Fibroblast of skin of right quadriceps (primary cell): ENCODE data around the gene LAMTOR3.

ENCODE experiments used
- DNase-seq: peaks from one replicate; pipeline ENCODE4 v3.0.0-alpha.2; 2013

Gene LAMTOR3

GRCh38 chr4:99894161-99894997 lies at the start of gene LAMTOR3:
Gene LAMTOR3, minus strand, starts transcription at chr4:99894427. Its CDS starts 464 bp downstream, at chr4:99893963.
- DNase-seq: peak; percentile 88

GRCh38 chr4:99938243-99938753 lies 44.1 kb upstream of the LAMTOR3 start:
- no peak for DNase-seq

DNA sequence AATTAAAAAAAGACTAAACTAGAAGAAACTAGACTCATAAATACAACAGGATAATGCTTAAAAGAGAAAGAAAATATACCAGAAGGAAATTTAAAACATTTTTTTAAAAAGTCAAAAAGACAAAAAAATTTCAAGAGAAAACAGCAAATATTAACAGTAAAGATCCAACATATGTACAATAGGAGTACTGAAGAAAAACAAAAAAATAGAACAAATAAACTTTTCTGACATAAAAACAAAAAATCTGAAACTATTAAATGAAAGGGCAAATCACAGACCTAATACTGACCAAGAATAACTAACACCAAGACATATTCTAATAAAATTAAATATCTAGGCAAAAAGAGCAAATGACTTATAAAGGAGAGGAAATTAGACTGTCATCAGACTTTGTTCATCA lies 40.7 kb upstream of the LAMTOR3 start:
- DNase-seq: peak; percentile 10

GRCh38 chr4:99927566-99927965 lies 33.3 kb upstream of the LAMTOR3 start:
- no peak for DNase-seq

DNA sequence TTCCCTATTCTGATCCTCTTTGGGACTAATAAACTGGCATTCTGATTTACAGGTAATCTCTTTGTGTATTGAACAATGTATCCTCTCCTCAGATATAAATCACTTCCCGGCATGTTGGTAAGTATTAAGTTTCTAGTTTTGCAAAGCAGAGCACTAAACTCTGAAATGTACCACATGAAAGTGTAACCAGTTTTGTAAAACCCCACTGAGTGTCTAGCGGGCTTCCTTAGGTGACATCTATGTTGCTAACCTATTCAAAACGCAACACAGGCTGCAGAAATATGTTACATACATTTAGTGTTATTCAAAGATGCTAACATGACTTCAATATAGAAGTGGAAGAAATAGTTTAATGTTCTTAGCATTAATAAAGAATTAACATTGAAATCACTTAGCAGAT lies 26.9 kb upstream of the LAMTOR3 start:
- DNase-seq: no peak

- no peak for DNase-seq
Measured at GRCh38 chr4:99918656-99919055, 24.4 kb upstream of the LAMTOR3 start.

- DNase-seq: no peak
Measured at GRCh38 chr4:99917575-99917974, 23.3 kb upstream of the LAMTOR3 start.

- no peak for DNase-seq
Measured at GRCh38 chr4:99915449-99915848, 21.2 kb upstream of the LAMTOR3 start.

- no peak for DNase-seq
Measured at GRCh38 chr4:99894998-99895397, 771 bp upstream of the LAMTOR3 start.

DNA sequence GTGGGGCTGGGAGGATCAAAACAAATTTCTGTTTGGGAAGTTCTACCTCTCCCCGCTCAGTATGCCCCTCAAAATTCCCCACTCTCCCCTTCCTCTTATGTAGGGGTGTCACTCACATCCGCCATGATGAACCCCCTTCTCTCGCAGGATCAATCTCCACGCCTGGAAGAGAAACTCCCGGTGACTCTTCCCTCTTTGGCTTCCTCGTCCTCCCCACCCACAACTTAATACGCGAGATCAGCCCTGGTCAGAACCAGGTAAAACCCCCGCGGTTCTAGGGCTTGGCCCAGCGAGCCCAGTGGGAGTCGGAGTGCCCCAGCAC lies 427 bp downstream of the LAMTOR3 start:
- no peak for DNase-seq

GRCh38 chr4:99893029-99893428 lies 1.2 kb downstream of the LAMTOR3 start:
- DNase-seq: no peak

DNA sequence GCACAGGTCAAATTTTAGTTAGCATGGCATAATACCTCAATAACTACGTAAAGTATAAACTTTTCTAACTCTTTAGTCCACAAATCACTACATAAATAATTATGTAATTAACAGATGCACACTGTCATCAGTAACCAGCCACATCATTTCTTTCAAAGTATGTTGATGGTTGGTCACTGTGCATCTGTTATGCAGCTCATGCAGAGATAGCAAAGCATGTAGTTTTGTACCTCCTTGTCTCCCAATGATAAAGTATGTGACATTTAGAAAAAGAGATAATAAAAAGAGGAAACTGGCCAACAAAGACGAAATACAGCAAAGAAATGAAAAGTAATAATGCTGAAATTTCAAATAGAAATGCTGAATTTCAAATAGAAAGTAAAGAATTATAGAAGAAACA lies 2.9 kb downstream of the LAMTOR3 start:
- no peak for DNase-seq

GRCh38 chr4:99887837-99888236 lies 6.4 kb downstream of the LAMTOR3 start:
- DNase-seq: no peak

DNA sequence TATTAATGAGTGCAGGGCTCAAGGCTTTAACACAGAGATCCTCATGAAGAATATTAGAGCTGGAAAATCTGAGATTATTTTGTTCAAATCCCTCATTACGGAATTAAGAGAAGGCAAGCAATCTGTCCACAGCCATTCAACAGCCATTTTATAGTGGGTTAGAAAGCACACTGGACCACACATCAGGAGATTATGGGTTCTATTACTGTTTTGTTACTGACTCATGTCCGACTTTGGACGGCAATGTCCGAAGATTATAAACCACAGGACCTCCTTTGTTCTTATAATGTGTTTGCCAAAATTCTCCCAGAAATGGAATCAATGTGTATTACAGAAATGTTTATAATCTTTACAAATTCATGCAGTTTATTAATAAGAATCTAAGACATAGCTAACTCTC lies 8.1 kb downstream of the LAMTOR3 start:
- no peak for DNase-seq

GRCh38 chr4:99885687-99886086 lies 8.5 kb downstream of the LAMTOR3 start:
- DNase-seq: no peak

- peak; percentile 14 for DNase-seq
Measured at GRCh38 chr4:99885063-99885664, 9.1 kb downstream of the LAMTOR3 start.

DNA sequence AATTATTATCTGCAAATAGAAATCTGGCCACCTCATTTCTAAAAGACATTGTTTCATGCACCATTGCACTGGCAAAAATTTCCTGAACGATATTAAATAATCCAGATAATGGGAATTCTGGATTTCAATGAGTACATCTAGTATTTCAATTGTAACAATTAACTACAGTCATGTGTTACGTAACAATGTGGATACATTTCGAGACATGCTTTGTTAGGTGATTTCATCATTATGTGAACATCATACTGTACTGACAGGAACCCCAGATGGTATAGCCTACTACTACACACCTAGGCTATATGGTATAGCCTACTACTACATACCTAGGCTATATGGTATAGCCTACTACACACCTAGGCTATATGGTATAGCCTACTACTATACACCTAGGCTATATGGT lies 14.8 kb downstream of the LAMTOR3 start:
- no peak for DNase-seq

GRCh38 chr4:99878604-99879003 lies 15.6 kb downstream of the LAMTOR3 start:
- DNase-seq: no peak

GRCh38 chr4:99876946-99877345 lies 17.3 kb downstream of the LAMTOR3 start:
- DNase-seq: no peak

- DNase-seq: no peak
Measured at GRCh38 chr4:99875071-99875470, 19.2 kb downstream of the LAMTOR3 start.

DNA sequence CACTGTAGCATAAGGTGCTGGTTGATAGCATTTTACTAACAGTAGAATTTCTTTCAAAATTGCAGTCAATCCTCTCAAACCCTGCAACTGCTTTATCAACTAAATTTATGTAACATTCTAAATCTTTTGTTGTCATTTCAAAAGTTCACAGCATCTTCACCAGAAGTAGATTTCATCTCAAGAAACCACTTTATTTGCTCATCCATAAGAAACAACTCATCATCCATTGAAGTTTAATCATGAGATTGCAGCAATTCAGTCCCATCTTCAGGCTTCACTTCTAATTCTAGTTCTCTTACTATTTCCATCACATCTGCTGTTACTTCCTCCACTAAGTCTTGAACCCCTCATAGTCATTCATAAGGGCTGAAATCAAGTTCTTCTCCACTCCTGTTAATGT lies 21.7 kb downstream of the LAMTOR3 start:
- no peak for DNase-seq

DNA sequence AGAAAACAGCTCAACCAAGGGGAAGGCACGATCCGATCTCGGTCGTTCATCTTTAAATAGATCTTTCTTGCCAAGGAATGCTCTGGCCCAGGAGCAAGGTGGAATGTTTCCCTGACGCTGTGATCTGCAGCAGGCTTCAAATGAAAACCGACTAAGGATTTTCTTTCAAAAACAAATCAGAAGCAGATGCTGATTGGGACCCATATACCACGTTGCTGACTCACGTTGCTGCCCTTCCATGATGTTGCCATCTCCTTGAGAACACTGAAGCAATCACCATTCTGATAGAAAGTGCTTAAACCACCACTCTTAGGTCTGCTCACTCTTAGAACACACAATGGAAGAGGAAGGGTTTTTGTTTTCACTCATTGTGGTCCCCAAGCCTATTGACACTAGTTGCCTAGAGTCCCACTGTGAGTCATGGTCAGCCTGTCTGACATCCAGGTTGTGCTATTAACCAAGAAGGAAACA lies 26.1 kb downstream of the LAMTOR3 start:
- DNase-seq: peak; percentile 61

DNA sequence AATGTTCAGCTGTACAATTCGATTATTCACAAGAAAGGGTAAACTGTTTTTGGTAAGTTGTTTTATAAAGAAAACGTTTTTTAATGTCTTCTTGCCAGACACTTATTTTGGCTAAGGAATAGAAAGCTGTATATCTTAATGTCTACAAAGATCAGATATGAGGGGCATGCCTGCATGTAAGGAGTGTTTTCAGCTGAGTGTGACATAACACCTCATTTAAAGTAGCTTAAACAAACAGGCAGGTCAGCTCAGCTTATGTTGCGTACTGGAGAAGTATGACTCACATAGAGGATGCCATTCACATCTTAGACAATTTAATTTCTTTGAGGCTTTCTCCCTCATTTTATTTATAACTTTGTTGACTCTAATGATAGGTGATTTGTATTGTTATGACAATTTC lies 30.4 kb downstream of the LAMTOR3 start:
- no peak for DNase-seq

- no peak for DNase-seq
Measured at GRCh38 chr4:99861120-99861905, 32.9 kb downstream of the LAMTOR3 start.
